ENCODE data around the gene EGR4. TPM values are rescaled to one million over a fixed set of nuclear protein-coding genes. Genes with fewer than 3 reads are reported as not detected.

EGR4 gene
- total RNA-seq, 4 donors from 2014 or later, result not detected

- DNase-seq (ENCODE audit: low spot score in 2 of 2), result no peak
- H3K9me3 ChIP-seq, result no peaks in the 10 kb centered on the region
- TF ChIP-seq CTCF (IDR thresholded peaks at IDR 0.05) (peak in 2 of 5 experiments; percentile 7 to 40), POLR2A (IDR thresholded peaks at IDR 0.05) (no peak)
- no peak overlapping the region for H3K27ac ChIP-seq
- no peak overlapping the region for H3K4me3 ChIP-seq
- 55 to 58% methylated on average over 6 of the region's 6 CpGs for WGBS, 2 donors
- peaks cover 5 to 90% of the 10 kb centered on the region in 2 donors for H3K27me3 ChIP-seq
- H3K36me3 ChIP-seq, result no peaks in the 10 kb centered on the region
- peaks cover 0 to 30% (median 7%) of the 10 kb centered on the region in 4 donors for H3K4me1 ChIP-seq
These were observed 3.1 kb downstream of the EGR4 start for GRCh38 chr2:73290049-73290839.

GRCh38 chr2:73289304-73289703, 4.0 kb downstream of the EGR4 start:
- Histone ChIP-seq H3K36me3 (no peaks in the 10 kb centered on the region), H3K9me3 (no peaks in the 10 kb centered on the region), H3K4me3 (no peak overlapping the region), H3K27ac (no peak overlapping the region), H3K4me1 (peaks cover 0 to 40% (median 10%) of the 10 kb centered on the region in 4 donors), H3K27me3 (peaks cover 3 to 90% of the 10 kb centered on the region in 2 donors)
- no peak for TF ChIP-seq CTCF (IDR thresholded peaks at IDR 0.05)
- TF ChIP-seq EP300 (IDR thresholded peaks at IDR 0.05), result no peak
- no peak for TF ChIP-seq POLR2A (IDR thresholded peaks at IDR 0.05)
- no peak for DNase-seq (ENCODE audit: low spot score in 2 of 2)

GRCh38 chr2:73286134-73286655, 7.2 kb downstream of the EGR4 start:
- H3K9me3 ChIP-seq, result no peaks in the 10 kb centered on the region
- TF ChIP-seq POLR2A (IDR thresholded peaks at IDR 0.05) (no peak), CTCF (IDR thresholded peaks at IDR 0.05) (no peak), EP300 (IDR thresholded peaks at IDR 0.05) (no peak)
- no peak overlapping the region for H3K27ac ChIP-seq
- no peaks in the 10 kb centered on the region for H3K36me3 ChIP-seq
- H3K4me3 ChIP-seq, result no peak overlapping the region
- H3K4me1 ChIP-seq, result peaks cover 0 to 25% (median 6%) of the 10 kb centered on the region in 4 donors
- WGBS, 2 donors, result 87 to 88% methylated on average over 3 of the region's 3 CpGs
- DNase-seq (ENCODE audit: low spot score in 2 of 2), result no peak
- peaks cover 0 to 73% of the 10 kb centered on the region in 2 donors for H3K27me3 ChIP-seq

GRCh38 chr2:73285159-73285739, 8.1 kb downstream of the EGR4 start:
- H3K36me3 ChIP-seq, result no peaks in the 10 kb centered on the region
- DNase-seq (ENCODE audit: low spot score in 2 of 2), result no peak
- peaks cover 0 to 22% (median 6%) of the 10 kb centered on the region in 4 donors for H3K4me1 ChIP-seq
- no peaks in the 10 kb centered on the region for H3K9me3 ChIP-seq
- H3K27ac ChIP-seq, result peak overlapping the region in 1 of 4 donors; percentile 29
- peak overlapping the region in 2 of 4 donors; percentile 57 to 66 for H3K4me3 ChIP-seq
- peaks cover 0 to 63% of the 10 kb centered on the region in 2 donors for H3K27me3 ChIP-seq
- WGBS, 2 donors, result 43 to 52% methylated on average over 4 to 5 of the region's 5 CpGs
- TF ChIP-seq POLR2A (IDR thresholded peaks at IDR 0.05), result no peak
- TF ChIP-seq CTCF (IDR thresholded peaks at IDR 0.05), result no peak
- TF ChIP-seq EP300 (IDR thresholded peaks at IDR 0.05), result no peak

Data from tibial nerve (tissue), 4 donors.